Gastrocnemius medialis (tissue), 4 donors: ENCODE data around the gene KRTAP6-1.

Experiments used
- POLR2A ChIP-seq, 2 donors: fragments of 450-650 bp; IDR thresholded peaks; one replicate each; pipeline ENCODE4 v1.6.1; 2017; ENCODE audit warnings: antibody characterized with exemption in 2 of 2, mild to moderate bottlenecking in 2 of 2, moderate library complexity in 2 of 2
- TF ChIP-seq, protein P1 (sequence below), 5 experiments: fragments of 450-650 bp in 3 of 5; fragments of 200-600 bp in 2 of 5; sonication (generic) in 2 of 5; IDR thresholded peaks in 4 of 5; conservative IDR thresholded peaks in 1 of 5; 1 replicate in 4 of 5; 2 replicates in 1 of 5; pipeline ENCODE4 v1.5.1; 2016 to 2019; ENCODE audit warnings: antibody characterized with exemption in 5 of 5, mild to moderate bottlenecking in 3 of 5, moderate library complexity in 3 of 5

DNA sequence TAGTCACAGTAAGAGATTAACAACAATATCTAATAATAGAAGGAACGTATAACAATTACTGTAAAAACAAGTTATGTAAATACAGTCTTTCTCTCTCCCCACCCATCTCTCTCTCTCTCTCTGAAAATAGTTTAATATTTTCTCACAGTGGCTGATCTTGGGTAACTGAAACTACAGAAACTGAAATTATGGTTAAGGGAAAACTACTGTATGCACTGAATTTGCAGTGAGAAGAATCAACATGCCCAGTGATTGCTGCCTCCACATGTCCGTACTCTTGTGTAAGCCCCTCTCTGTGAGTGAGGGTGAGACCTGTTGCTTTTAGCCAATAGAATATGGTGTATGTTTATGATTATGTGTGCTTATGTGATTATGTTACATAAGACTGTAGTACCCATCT is 1.6 kb downstream of the KRTAP6-1 start:
- TF ChIP-seq, protein P1, sequence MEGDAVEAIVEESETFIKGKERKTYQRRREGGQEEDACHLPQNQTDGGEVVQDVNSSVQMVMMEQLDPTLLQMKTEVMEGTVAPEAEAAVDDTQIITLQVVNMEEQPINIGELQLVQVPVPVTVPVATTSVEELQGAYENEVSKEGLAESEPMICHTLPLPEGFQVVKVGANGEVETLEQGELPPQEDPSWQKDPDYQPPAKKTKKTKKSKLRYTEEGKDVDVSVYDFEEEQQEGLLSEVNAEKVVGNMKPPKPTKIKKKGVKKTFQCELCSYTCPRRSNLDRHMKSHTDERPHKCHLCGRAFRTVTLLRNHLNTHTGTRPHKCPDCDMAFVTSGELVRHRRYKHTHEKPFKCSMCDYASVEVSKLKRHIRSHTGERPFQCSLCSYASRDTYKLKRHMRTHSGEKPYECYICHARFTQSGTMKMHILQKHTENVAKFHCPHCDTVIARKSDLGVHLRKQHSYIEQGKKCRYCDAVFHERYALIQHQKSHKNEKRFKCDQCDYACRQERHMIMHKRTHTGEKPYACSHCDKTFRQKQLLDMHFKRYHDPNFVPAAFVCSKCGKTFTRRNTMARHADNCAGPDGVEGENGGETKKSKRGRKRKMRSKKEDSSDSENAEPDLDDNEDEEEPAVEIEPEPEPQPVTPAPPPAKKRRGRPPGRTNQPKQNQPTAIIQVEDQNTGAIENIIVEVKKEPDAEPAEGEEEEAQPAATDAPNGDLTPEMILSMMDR (IDR thresholded peaks at IDR 0.05 in 4 of 5, conservative IDR thresholded peaks at IDR 0.05 in 1 of 5): no peak
- no peak for TF ChIP-seq POLR2A (IDR thresholded peaks at IDR 0.05)
